Cardiac fibroblast (primary cell): ENCODE results near the gene POMP.

ENCODE experiments used
- DNase-seq, 2 donors: peaks; one replicate each; pipeline versions ENCODE4 v3.0.0 to v3.0.0-alpha.2; 2010; ENCODE audit warnings: low read depth in 2 of 2
- H3K4me3 ChIP-seq, 2 donors: replicated peaks in 1 of 2; 1 replicate in 1 of 2; 2 replicates in 1 of 2; pipeline ENCODE4 v1.5.1; 2011; ENCODE audit warnings: low read depth in 2 of 2, low read length in 2 of 2, mild to moderate bottlenecking in 2 of 2, moderate library complexity in 1 of 2
- CTCF ChIP-seq: IDR thresholded peaks from one replicate; pipeline ENCODE4 v1.5.1; 2011; ENCODE audit warnings: low read depth, mild to moderate bottlenecking, low read length, inconsistent platforms

Gene POMP

GRCh38 chr13:28685892-28686291 is 27.0 kb downstream of the POMP start:
- no peak for DNase-seq
- TF ChIP-seq CTCF = no peak
- H3K4me3 ChIP-seq = no peak overlapping the region

GRCh38 chr13:28693605-28694491 is 34.9 kb downstream of the POMP start:
- DNase-seq = peak; percentile 33 to 53

GRCh38 chr13:28697441-28697840 is 38.5 kb downstream of the POMP start:
- no peak for DNase-seq
- H3K4me3 ChIP-seq = no peak overlapping the region
- no peak for TF ChIP-seq CTCF

More at GRCh38 chr13:28693605-28694491, 34.9 kb downstream of the POMP start:
- H3K4me3 ChIP-seq = peak overlapping the region in 1 of 2 donors; percentile 15

GRCh38 chr13:28699246-28699645 is 40.3 kb downstream of the POMP start:
- DNase-seq = no peak
- no peak overlapping the region for H3K4me3 ChIP-seq
- no peak for TF ChIP-seq CTCF

- TF ChIP-seq CTCF = no peak
- H3K4me3 ChIP-seq = no peak overlapping the region
- no peak for DNase-seq
Measured at GRCh38 chr13:28704282-28704681, 45.4 kb downstream of the POMP start.

GRCh38 chr13:28704919-28705318 is 46.0 kb downstream of the POMP start:
- no peak overlapping the region for H3K4me3 ChIP-seq
- no peak for DNase-seq
- TF ChIP-seq CTCF = no peak

GRCh38 chr13:28705461-28706083 is 46.6 kb downstream of the POMP start:
- DNase-seq = peak; percentile 36 to 46
- TF ChIP-seq CTCF = no peak

More at GRCh38 chr13:28705461-28706083, 46.6 kb downstream of the POMP start:
- H3K4me3 ChIP-seq = no peak overlapping the region
